ENCODE measurements around the gene FUBP1. TPM values are rescaled to one million over a fixed set of nuclear protein-coding genes. Genes with fewer than 3 reads are reported as not detected.

FUBP1 gene
- total RNA-seq, 1 donor from 2014 or later: 128 TPM

DNA sequence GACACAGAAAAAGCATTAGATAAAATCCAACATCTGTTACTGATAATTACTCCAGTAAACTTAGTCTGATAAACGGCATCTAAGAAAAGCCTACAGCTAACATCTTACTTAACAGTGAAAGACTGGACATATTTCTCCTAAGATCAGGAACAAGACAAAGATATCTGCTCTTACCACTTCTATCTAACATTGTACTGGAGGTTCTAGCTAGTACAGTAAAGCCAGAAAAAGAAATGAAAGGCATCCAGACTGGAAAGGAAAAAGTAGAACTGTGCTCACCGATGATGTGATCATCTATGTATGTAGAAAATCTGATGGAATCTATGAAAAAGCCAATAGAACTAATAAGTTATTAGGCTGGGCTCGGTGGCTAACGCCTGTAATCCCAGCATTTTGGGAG is 68.8 kb downstream of the FUBP1 start:
- Histone ChIP-seq H3K9me3 (ENCODE audit: insufficient read depth, low read depth, low read length) (no peaks in the 10 kb centered on the region), H3K79me2 (ENCODE audit: insufficient read depth, low read length) (peaks cover 86% of the 10 kb centered on the region), H3K4me3 (ENCODE audit: insufficient read depth, low read depth, low read length) (no peak overlapping the region), H3K36me3 (ENCODE audit: insufficient read depth, low read length) (peaks cover 12% of the 10 kb centered on the region), H3K27ac (ENCODE audit: low read depth, low read length) (no peak overlapping the region), H4K20me1 (ENCODE audit: insufficient read depth, low read length) (peaks cover 44% of the 10 kb centered on the region), H2AFZ (ENCODE audit: low read depth, low read length) (no peak overlapping the region), H3K9ac (ENCODE audit: low read length) (no peak overlapping the region), H3K4me2 (ENCODE audit: low read length) (no peak overlapping the region), H3K4me1 (ENCODE audit: insufficient read depth, low read length) (no peaks in the 10 kb centered on the region), H3K27me3 (ENCODE audit: insufficient read depth, low read length) (no peaks in the 10 kb centered on the region)
- Mint-ChIP-seq H3K27me3 (ENCODE audit: low read depth, unreplicated experiment) (no peaks in the 10 kb centered on the region), H3K4me3 (ENCODE audit: unreplicated experiment) (no peak overlapping the region), H3K36me3 (ENCODE audit: low read depth, unreplicated experiment) (peaks cover 9% of the 10 kb centered on the region), H3K27ac (ENCODE audit: unreplicated experiment) (peak overlapping the region; percentile 73), H3K4me1 (ENCODE audit: low read depth, unreplicated experiment) (peaks cover 6% of the 10 kb centered on the region), H3K9me3 (ENCODE audit: unreplicated experiment) (no peaks in the 10 kb centered on the region)
- TF ChIP-seq, protein P1, sequence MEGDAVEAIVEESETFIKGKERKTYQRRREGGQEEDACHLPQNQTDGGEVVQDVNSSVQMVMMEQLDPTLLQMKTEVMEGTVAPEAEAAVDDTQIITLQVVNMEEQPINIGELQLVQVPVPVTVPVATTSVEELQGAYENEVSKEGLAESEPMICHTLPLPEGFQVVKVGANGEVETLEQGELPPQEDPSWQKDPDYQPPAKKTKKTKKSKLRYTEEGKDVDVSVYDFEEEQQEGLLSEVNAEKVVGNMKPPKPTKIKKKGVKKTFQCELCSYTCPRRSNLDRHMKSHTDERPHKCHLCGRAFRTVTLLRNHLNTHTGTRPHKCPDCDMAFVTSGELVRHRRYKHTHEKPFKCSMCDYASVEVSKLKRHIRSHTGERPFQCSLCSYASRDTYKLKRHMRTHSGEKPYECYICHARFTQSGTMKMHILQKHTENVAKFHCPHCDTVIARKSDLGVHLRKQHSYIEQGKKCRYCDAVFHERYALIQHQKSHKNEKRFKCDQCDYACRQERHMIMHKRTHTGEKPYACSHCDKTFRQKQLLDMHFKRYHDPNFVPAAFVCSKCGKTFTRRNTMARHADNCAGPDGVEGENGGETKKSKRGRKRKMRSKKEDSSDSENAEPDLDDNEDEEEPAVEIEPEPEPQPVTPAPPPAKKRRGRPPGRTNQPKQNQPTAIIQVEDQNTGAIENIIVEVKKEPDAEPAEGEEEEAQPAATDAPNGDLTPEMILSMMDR (IDR thresholded peaks at IDR 0.05; ENCODE audit: insufficient read depth, low read depth, low read length): no peak
- TF ChIP-seq EZH2 (IDR thresholded peaks at IDR 0.05; ENCODE audit: insufficient read depth, low read length): no peak
- FAIRE-seq: no peak
- DNase-seq (ENCODE audit: low read depth): no peak

DNA sequence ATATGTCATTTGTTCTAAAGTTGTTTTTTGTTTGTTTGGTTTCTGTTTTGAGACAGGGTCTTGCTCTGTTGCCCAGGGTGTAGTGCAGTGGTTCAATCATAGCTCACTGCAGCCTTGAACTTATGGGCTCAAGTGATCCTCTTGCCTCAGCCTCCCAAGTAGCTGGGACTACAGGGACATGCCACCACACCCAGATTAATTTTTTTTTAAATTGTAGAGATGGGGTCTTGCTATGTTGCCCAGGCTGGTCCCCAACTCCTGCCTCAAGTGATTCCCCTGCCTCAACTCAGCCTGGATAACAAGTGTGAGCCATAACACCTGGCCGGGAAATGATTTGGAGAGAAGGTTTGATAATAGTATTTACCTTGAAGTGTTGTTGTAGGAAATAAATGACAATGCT is 72.2 kb downstream of the FUBP1 start:
- FAIRE-seq: no peak
- H4K20me1 ChIP-seq (ENCODE audit: insufficient read depth, low read length): peaks cover 63% of the 10 kb centered on the region
- H3K27ac ChIP-seq (ENCODE audit: low read depth, low read length): no peak overlapping the region

DNA sequence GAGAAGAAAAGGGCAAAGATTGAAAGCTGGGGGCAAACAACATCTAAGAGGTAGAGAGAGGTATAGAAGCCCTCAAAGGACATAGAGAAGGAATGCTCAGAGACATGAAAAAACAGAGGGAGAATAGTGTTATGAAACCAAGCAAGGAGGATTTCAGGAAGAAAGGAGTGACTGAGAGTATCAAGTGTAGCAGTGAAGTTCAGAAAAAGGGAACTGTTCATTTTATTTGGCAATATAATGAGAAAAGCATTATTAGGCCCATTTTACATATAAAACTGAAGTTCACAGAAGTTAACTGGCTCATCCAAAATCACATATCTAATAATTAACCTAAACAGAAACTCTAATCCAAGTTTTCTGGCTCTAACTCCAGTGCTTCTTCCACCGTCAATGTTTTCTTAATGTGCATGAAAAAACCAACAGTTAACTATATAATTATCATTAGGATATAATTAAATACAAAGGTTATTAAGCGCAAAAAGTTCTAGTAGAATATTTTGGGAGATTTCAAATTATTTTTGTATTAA is 72.8 kb downstream of the FUBP1 start:
- FAIRE-seq (no peak), DNase-seq (ENCODE audit: low read depth) (no peak)
- peaks cover 12% of the 10 kb centered on the region for H3K36me3 Mint-ChIP-seq (ENCODE audit: low read depth, unreplicated experiment)
- H3K27me3 ChIP-seq (ENCODE audit: insufficient read depth, low read length): no peaks in the 10 kb centered on the region
- peaks cover 97% of the 10 kb centered on the region for H3K79me2 ChIP-seq (ENCODE audit: insufficient read depth, low read length)
- TF ChIP-seq EZH2 (IDR thresholded peaks at IDR 0.05; ENCODE audit: insufficient read depth, low read length): no peak
- TF ChIP-seq, protein P1 (IDR thresholded peaks at IDR 0.05; ENCODE audit: insufficient read depth, low read depth, low read length): no peak
- H3K4me1 ChIP-seq (ENCODE audit: insufficient read depth, low read length): no peaks in the 10 kb centered on the region
- no peak overlapping the region for H3K4me3 Mint-ChIP-seq (ENCODE audit: unreplicated experiment)
- H4K20me1 ChIP-seq (ENCODE audit: insufficient read depth, low read length): peaks cover 64% of the 10 kb centered on the region
- no peak overlapping the region for H3K4me2 ChIP-seq (ENCODE audit: low read length)
- peaks cover 7% of the 10 kb centered on the region for H3K36me3 ChIP-seq (ENCODE audit: insufficient read depth, low read length)
- no peak overlapping the region for H3K4me3 ChIP-seq (ENCODE audit: insufficient read depth, low read depth, low read length)
- H3K27ac ChIP-seq (ENCODE audit: low read depth, low read length): no peak overlapping the region
- no peaks in the 10 kb centered on the region for H3K27me3 Mint-ChIP-seq (ENCODE audit: low read depth, unreplicated experiment)
- H3K9ac ChIP-seq (ENCODE audit: low read length): no peak overlapping the region
- no peaks in the 10 kb centered on the region for H3K9me3 ChIP-seq (ENCODE audit: insufficient read depth, low read depth, low read length)
- H3K4me1 Mint-ChIP-seq (ENCODE audit: low read depth, unreplicated experiment): peaks cover 8% of the 10 kb centered on the region
- no peak overlapping the region for H2AFZ ChIP-seq (ENCODE audit: low read depth, low read length)
- no peaks in the 10 kb centered on the region for H3K9me3 Mint-ChIP-seq (ENCODE audit: unreplicated experiment)
- H3K27ac Mint-ChIP-seq (ENCODE audit: unreplicated experiment): no peak overlapping the region

More for the DNA sequence above, 72.2 kb downstream of the FUBP1 start:
- no peak for TF ChIP-seq EZH2 (IDR thresholded peaks at IDR 0.05; ENCODE audit: insufficient read depth, low read length)
- TF ChIP-seq, protein P1 (IDR thresholded peaks at IDR 0.05; ENCODE audit: insufficient read depth, low read depth, low read length): no peak
- H3K79me2 ChIP-seq (ENCODE audit: insufficient read depth, low read length): peaks cover 93% of the 10 kb centered on the region
- no peaks in the 10 kb centered on the region for H3K27me3 ChIP-seq (ENCODE audit: insufficient read depth, low read length)
- H3K4me3 ChIP-seq (ENCODE audit: insufficient read depth, low read depth, low read length): no peak overlapping the region
- DNase-seq (ENCODE audit: low read depth): no peak
- H3K4me1 ChIP-seq (ENCODE audit: insufficient read depth, low read length): no peaks in the 10 kb centered on the region
- H3K4me1 Mint-ChIP-seq (ENCODE audit: low read depth, unreplicated experiment): peaks cover 6% of the 10 kb centered on the region
- H3K27me3 Mint-ChIP-seq (ENCODE audit: low read depth, unreplicated experiment): no peaks in the 10 kb centered on the region
- no peaks in the 10 kb centered on the region for H3K9me3 Mint-ChIP-seq (ENCODE audit: unreplicated experiment)
- no peak overlapping the region for H3K4me3 Mint-ChIP-seq (ENCODE audit: unreplicated experiment)
- H3K9me3 ChIP-seq (ENCODE audit: insufficient read depth, low read depth, low read length): no peaks in the 10 kb centered on the region
- H3K36me3 ChIP-seq (ENCODE audit: insufficient read depth, low read length): peaks cover 7% of the 10 kb centered on the region
- no peak overlapping the region for H3K4me2 ChIP-seq (ENCODE audit: low read length)
- H3K36me3 Mint-ChIP-seq (ENCODE audit: low read depth, unreplicated experiment): peaks cover 12% of the 10 kb centered on the region
- H3K27ac Mint-ChIP-seq (ENCODE audit: unreplicated experiment): no peak overlapping the region
- H2AFZ ChIP-seq (ENCODE audit: low read depth, low read length): no peak overlapping the region
- H3K9ac ChIP-seq (ENCODE audit: low read length): no peak overlapping the region
